GM12878 (cell line): Measurements from ENCODE around the gene C19orf33. TPM values are rescaled to one million over a fixed set of nuclear protein-coding genes. Genes with fewer than 3 reads are reported as not detected.

Experiments used
- ATAC-seq: fragments of 200-7000 bp; cut with Tn5 transposase; 3 replicates; pipeline ENCODE4 v1.9.1; 2020; ENCODE audit warnings: mild to moderate bottlenecking, moderate library complexity
- BruUV-seq: library from RNA; stranded (reverse); fragments of 400-500 nt; replicated peaks from 2 replicates; lab custom pipeline; 2021; lab: Mats Ljungman, UMichigan
- CTCF ChIA-PET: fragments of 300-600 bp; sonication (Branson Sonifier 250); formaldehyde crosslinking; extraction: SDS; loops from one replicate; lab custom pipeline; 2021; ENCODE audit warnings: inconsistent platforms; lab: Yijun Ruan, JAX
- POLR2A ChIA-PET: fragments of 350-600 bp; formaldehyde crosslinking; extraction: SDS; loops from one replicate; lab custom pipeline; 2021; ENCODE audit warnings: inconsistent platforms; lab: Charles Lee
- RAD21 ChIA-PET: fragments of 300-600 bp; sonication (Branson Sonifier 250); formaldehyde crosslinking; loops from one replicate; lab custom pipeline; 2023; ENCODE audit warnings: antibody characterized with exemption; ENCODE audit not compliant: unreplicated experiment; lab: Charles Lee
- SMC1A ChIA-PET: fragments of 300-600 bp; sonication (Branson Sonifier 250); formaldehyde crosslinking; loops from one replicate; lab custom pipeline; 2023; ENCODE audit not compliant: unreplicated experiment, uncharacterized antibody; lab: Charles Lee
- DNase-seq: peaks from one replicate; pipeline ENCODE4 v3.0.0-alpha.2; 2011; ENCODE audit warnings: low read depth, low spot score
- FAIRE-seq: peaks from 3 replicates; lab custom pipeline; 2011; peaks lifted over from hg19 to GRCh38; lab: Jason Lieb, UNC
- H2AFZ ChIP-seq: 2 replicates; pipeline ENCODE4 v1.6.0; 2011; ENCODE audit warnings: low read depth, low read length, control low read depth; ENCODE audit not compliant: control insufficient read depth
- H3K27ac ChIP-seq: 2 replicates; pipeline ENCODE4 v1.5.1; 2011; ENCODE audit warnings: control low read depth; ENCODE audit not compliant: control insufficient read depth, insufficient read depth
- H3K27me3 ChIP-seq, 2 experiments: replicated peaks in 1 of 2; 2 replicates each; pipeline versions ENCODE4 v1.6.0 to v1.6.1; 2011; ENCODE audit warnings: low read length in 1 of 2; ENCODE audit not compliant: control insufficient read depth in 2 of 2, insufficient read depth in 2 of 2
- H3K36me3 ChIP-seq, 2 experiments: 2 replicates each; pipeline ENCODE4 v1.5.1; 2011; ENCODE audit warnings: low read length in 1 of 2; ENCODE audit not compliant: control insufficient read depth in 2 of 2, insufficient read depth in 2 of 2
- H3K4me1 ChIP-seq: 2 replicates; pipeline ENCODE4 v1.6.1; 2011; ENCODE audit warnings: mild to moderate bottlenecking, low read length, moderate library complexity, mixed read lengths; ENCODE audit not compliant: control insufficient read depth, insufficient read depth
- H3K4me2 ChIP-seq: 2 replicates; pipeline ENCODE4 v1.6.0; 2011; ENCODE audit warnings: control low read depth; ENCODE audit not compliant: control insufficient read depth, insufficient read depth
- H3K4me3 ChIP-seq: fragments of 200-600 bp; sonication (generic); 2 replicates; pipeline ENCODE4 v1.5.1; 2016
- H3K79me2 ChIP-seq: 2 replicates; pipeline ENCODE4 v1.6.0; 2011; ENCODE audit warnings: low read length; ENCODE audit not compliant: control insufficient read depth, insufficient read depth
- H3K9ac ChIP-seq: 2 replicates; pipeline ENCODE4 v1.8.0; 2011; ENCODE audit warnings: low read length, control low read depth, mixed read lengths; ENCODE audit not compliant: control insufficient read depth, insufficient read depth
- H3K9me3 ChIP-seq: replicated peaks from 3 replicates; pipeline ENCODE4 v1.5.1; 2011; ENCODE audit warnings: mild to moderate bottlenecking, low read length; ENCODE audit not compliant: control insufficient read depth, insufficient read depth
- H4K20me1 ChIP-seq: 2 replicates; pipeline ENCODE4 v1.6.0; 2011; ENCODE audit not compliant: control insufficient read depth, insufficient read depth
- E2F8 ChIP-seq: fragments of 450-650 bp; IDR thresholded peaks from 2 replicates; pipeline ENCODE4 v1.6.1; 2018; ENCODE audit warnings: mild to moderate bottlenecking, low read depth, moderate library complexity; ENCODE audit not compliant: partially characterized antibody
- MTA3 ChIP-seq: IDR thresholded peaks from 2 replicates; pipeline ENCODE4 v1.6.1; 2012; ENCODE audit warnings: low read length, inconsistent platforms, borderline replicate concordance
- WGBS: methylation state at CpG from one replicate; pipeline ENCODE4 v1.1.6; 2016; ENCODE audit warnings: low lambda C conversion rate; ENCODE audit not compliant: insufficient replicate concordance, insufficient coverage; ENCODE audit errors: missing lambda C conversion rate; 5-methylcytosine and 5-hydroxymethylcytosine counted together
- in situ Hi-C: fragments of 300-500 bp; cut with MboI; formaldehyde crosslinking; loops from 9 replicates; pipeline ENCODE4 v1.14.3; 2018; ENCODE audit warnings: mixed read lengths
- intact Hi-C: fragments of 100-400 bp; cut with micrococcal nuclease; formaldehyde crosslinking; loops from one replicate; pipeline ENCODE4 v1.14.2; 2022; ENCODE audit not compliant: unreplicated experiment
- polyA plus RNA-seq, 11 experiments: library from polyadenylated mRNA; depleted of rRNA in 4 of 11; unstranded in 6 of 11; stranded (reverse) in 5 of 11; fragments of >200 nt; fragmentation: Nextera tagmentation in 4 of 11; fragmentation: Illumina TruSeq in 1 of 11; extraction: Ambion mirVana in 4 of 11; extraction: Trizol in 1 of 11; gene quantifications; 1 replicate in 1 of 11; 2 replicates in 10 of 11; pipeline versions ENCODE4 v1.2.1 to v1.2.3, GENCODE V29; 2011 to 2016; ENCODE audit warnings: inconsistent platforms in 2 of 11, missing spikeins in 2 of 11, low read depth in 1 of 11
- total RNA-seq, 4 experiments: library from RNA; depleted of rRNA in 3 of 4; stranded (reverse); fragments of >200 nt in 3 of 4; fragmentation: Illumina TruSeq in 1 of 4; extraction: Trizol in 1 of 4; gene quantifications; 2 replicates each; pipeline versions ENCODE4 v1.2.1 to v1.2.3, GENCODE V29; 2013 to 2021

Gene C19orf33
- total and polyA plus RNA-seq, 10 of the 15 experiments (the other 5 are each of a cell fraction or from before 2014, with no cell fraction given), result 0.28 to 0.45 TPM; not detected in 8

- Histone ChIP-seq H2AFZ (no peak overlapping the region), H3K36me3 (no peaks in the 10 kb centered on the region), H3K27ac (no peak overlapping the region), H3K4me1 (peaks cover 3% of the 10 kb centered on the region; the same call in 1 of the 2 replicates), H3K27me3 (no peaks in the 10 kb centered on the region; a peak in 2 of 4 replicates), H3K79me2 (peaks cover 4% of the 10 kb centered on the region), H3K4me3 (no peak overlapping the region), H3K9me3 (no peaks in the 10 kb centered on the region), H3K9ac (no peak overlapping the region), H3K4me2 (no peak overlapping the region), H4K20me1 (no peaks in the 10 kb centered on the region)
- ChIA-PET CTCF (interaction anchor here (1.3 kb wide), 1 partner anchor 16 kb away, joined by 3 read pairs; no protein-coding TSS in a partner anchor), SMC1A (interaction anchor here (1.1 kb wide), 1 partner anchor 416 kb away, joined by 4 read pairs; no protein-coding TSS in a partner anchor), POLR2A (no interaction called here), RAD21 (no interaction called here)
- WGBS, result 76% methylated on average over 6 of the region's 6 CpGs
- intact Hi-C loops (loop anchor here (5.0 kb wide), 1 partner anchor 76 kb away; no protein-coding TSS in a partner anchor), in situ Hi-C loops (no loop called here)
- TF ChIP-seq E2F8 (no peak), MTA3 (no peak)
- no peak for ATAC-seq
- DNase-seq, result no peak
- no TSS peak for BruUV-seq
- no peak for FAIRE-seq
Observed at GRCh38 chr19:38318660-38319059, 14.6 kb downstream of the C19orf33 start.
